GM23248 (cell line): Measurements from ENCODE around the gene CARD11.

ENCODE experiments used
- EZH2 ChIP-seq: fragments of 200-600 bp; sonication (generic); IDR thresholded peaks from 2 replicates; pipeline ENCODE4 v1.6.1; 2018; ENCODE audit warnings: antibody characterized with exemption, mild to moderate bottlenecking; ENCODE audit not compliant: insufficient read depth, poor library complexity, severe bottlenecking
- EZH2phosphoT487 ChIP-seq: fragments of 200-600 bp; sonication (generic); IDR thresholded peaks from 2 replicates; pipeline ENCODE4 v1.6.1; 2018; ENCODE audit warnings: antibody characterized with exemption, moderate library complexity, mild to moderate bottlenecking, low read depth; ENCODE audit not compliant: insufficient read depth

DNA sequence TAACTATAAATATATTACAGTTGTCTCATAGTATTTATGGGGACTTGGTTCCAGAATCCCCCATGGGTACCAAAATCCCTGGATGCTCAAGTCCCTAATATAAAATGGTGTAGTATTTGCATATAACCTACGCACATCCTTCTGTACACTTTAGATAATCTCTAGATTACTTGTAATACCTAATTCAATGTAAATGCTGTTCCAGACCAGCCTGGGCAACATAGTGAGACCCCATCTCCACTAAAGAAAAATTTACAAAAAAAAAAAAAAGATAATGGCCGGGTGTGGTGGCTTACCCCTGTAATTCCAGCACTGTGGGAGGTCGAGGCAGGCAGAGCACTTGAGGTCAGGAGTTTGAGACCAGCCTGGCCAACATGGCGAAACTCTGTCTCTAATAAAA, 182.2 kb downstream of the CARD11 start:
- no peak for TF ChIP-seq EZH2phosphoT487
- no peak for TF ChIP-seq EZH2
